ENCODE results near the gene SOAT1. TPM values are rescaled to one million over a fixed set of nuclear protein-coding genes. Genes with fewer than 3 reads are reported as not detected.

The SOAT1 gene
- total RNA-seq, 1 experiment from 2014 or later, result 33.9 TPM

DNA sequence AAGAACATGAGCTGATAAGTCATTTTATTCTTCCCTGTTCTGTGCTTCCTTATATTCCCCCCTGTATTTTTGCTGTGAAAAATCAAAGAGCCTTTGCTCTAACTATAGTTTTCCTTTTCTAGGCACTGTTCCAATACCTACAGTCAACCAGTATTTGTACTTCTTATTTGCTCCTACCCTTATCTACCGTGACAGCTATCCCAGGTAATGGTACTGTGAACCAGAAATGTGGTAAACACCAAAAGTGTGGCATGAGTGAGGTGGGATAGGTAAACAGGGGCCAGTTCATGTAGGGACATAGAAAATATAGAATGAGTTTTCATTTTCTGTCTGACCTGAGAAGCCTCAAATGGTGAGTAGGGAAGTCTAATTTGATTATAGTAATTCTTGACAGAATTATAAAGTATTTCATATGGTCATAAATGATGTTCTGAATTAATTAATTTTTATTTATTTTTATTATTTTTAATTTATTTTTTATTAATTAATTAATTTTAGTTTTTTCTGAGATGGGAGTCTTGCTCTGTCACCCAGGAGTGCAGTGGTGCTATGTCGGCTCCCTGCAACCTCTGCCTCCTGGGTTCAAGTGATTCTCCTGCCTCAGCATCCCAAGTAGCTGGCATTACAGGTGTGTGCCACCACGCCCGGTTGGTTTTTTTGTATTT, 49.3 kb downstream of the SOAT1 start:
- Histone ChIP-seq H3K4me2 (ENCODE audit: low read length) (no peak overlapping the region), H3K79me2 (ENCODE audit: insufficient read depth, low read length) (no peaks in the 10 kb centered on the region), H3K36me3 (ENCODE audit: control insufficient read depth in 1 of 2, insufficient read depth in 2 of 2, low read length in 2 of 2) (peaks cover 4 to 7% of the 10 kb centered on the region in 2 experiments; a peak in 1 of 4 replicates), H3K27me3 (ENCODE audit: insufficient read depth, low read length) (no peaks in the 10 kb centered on the region), H3K4me3 (replicated peaks in 1 of 2; ENCODE audit: low read depth in 1 of 2, low read length in 2 of 2) (no peak overlapping the region), H3K9me3 (ENCODE audit: control insufficient read depth in 1 of 2, insufficient read depth in 1 of 2, low read depth in 1 of 2, low read length in 2 of 2) (no peaks in the 10 kb centered on the region), H3K9me2 (ENCODE audit: insufficient read depth) (no peaks in the 10 kb centered on the region), H4K20me1 (ENCODE audit: insufficient read depth) (no peaks in the 10 kb centered on the region), H2AFZ (ENCODE audit: low read depth, low read length, poor library complexity, severe bottlenecking) (no peak overlapping the region), H3K27ac (ENCODE audit: low read depth, low read length) (no peak overlapping the region), H3K4me1 (ENCODE audit: control insufficient read depth in 1 of 2, insufficient read depth in 2 of 2, low read length in 2 of 2) (no peaks in the 10 kb centered on the region), H3K9ac (ENCODE audit: low read length) (no peak overlapping the region)
- intact Hi-C loops (cut with micrococcal nuclease), result no loop called here
- no peak for ATAC-seq
- TF ChIP-seq SP1 (IDR thresholded peaks at IDR 0.05; ENCODE audit: low read depth), result no peak
- no TSS peak for BruUV-seq (replicated peaks)
- ChIA-PET RAD21 (ENCODE audit: low non-redundant PET in 1 of 2, low total read pairs in 2 of 2, uncharacterized antibody in 2 of 2, unreplicated experiment in 2 of 2) (no interaction called here), CTCF (no interaction called here), POLR2A (no interaction called here)
- no peak for DNase-seq (ENCODE audit: low read depth, low spot score)

DNA sequence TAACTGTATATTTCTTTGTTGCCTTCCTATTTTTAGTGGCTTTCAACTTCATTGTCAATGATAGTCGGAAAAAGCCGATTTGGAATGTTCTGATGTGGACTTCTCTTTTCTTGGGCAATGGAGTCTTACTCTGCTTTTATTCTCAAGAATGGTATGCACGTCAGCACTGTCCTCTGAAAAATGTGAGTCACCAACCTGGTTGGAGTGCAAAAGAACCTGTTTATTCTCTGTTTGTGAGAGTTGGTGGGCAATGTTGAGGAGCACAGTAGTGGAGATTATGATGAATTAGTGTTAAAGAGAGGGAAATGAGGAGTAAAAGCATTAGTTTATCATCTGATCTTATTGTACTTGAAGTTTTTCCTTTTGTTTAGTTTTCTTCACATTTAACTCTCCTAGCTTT, 57.7 kb downstream of the SOAT1 start:
- Histone ChIP-seq H3K9ac (ENCODE audit: low read length) (no peak overlapping the region), H3K4me3 (replicated peaks in 1 of 2; ENCODE audit: low read depth in 1 of 2, low read length in 2 of 2) (no peak overlapping the region), H2AFZ (ENCODE audit: low read depth, low read length, poor library complexity, severe bottlenecking) (no peak overlapping the region), H3K27me3 (ENCODE audit: insufficient read depth, low read length) (no peaks in the 10 kb centered on the region), H3K79me2 (ENCODE audit: insufficient read depth, low read length) (no peaks in the 10 kb centered on the region), H4K20me1 (ENCODE audit: insufficient read depth) (no peaks in the 10 kb centered on the region), H3K9me2 (ENCODE audit: insufficient read depth) (no peaks in the 10 kb centered on the region), H3K36me3 (ENCODE audit: control insufficient read depth in 1 of 2, insufficient read depth in 2 of 2, low read length in 2 of 2) (peaks cover 0 to 22% of the 10 kb centered on the region in 2 experiments), H3K27ac (ENCODE audit: low read depth, low read length) (no peak overlapping the region), H3K4me1 (ENCODE audit: control insufficient read depth in 1 of 2, insufficient read depth in 2 of 2, low read length in 2 of 2) (no peaks in the 10 kb centered on the region), H3K4me2 (ENCODE audit: low read length) (no peak overlapping the region), H3K9me3 (ENCODE audit: control insufficient read depth in 1 of 2, insufficient read depth in 1 of 2, low read depth in 1 of 2, low read length in 2 of 2) (no peaks in the 10 kb centered on the region)
- ChIA-PET POLR2A (no interaction called here), RAD21 (ENCODE audit: low non-redundant PET in 1 of 2, low total read pairs in 2 of 2, uncharacterized antibody in 2 of 2, unreplicated experiment in 2 of 2) (no interaction called here), CTCF (no interaction called here)
- DNase-seq (ENCODE audit: low read depth, low spot score), result no peak
- TF ChIP-seq CEBPB (IDR thresholded peaks at IDR 0.05; ENCODE audit: low read depth), result no peak
- TF ChIP-seq SIN3A (IDR thresholded peaks at IDR 0.05; ENCODE audit: low read depth), result no peak
- TF ChIP-seq ZNF274 (IDR thresholded peaks at IDR 0.05; ENCODE audit: low read depth, low read length), result no peak
- TF ChIP-seq POLR2AphosphoS5 (IDR thresholded peaks at IDR 0.05; ENCODE audit: low read depth, low read length), result no peak
- TF ChIP-seq, protein P1, sequence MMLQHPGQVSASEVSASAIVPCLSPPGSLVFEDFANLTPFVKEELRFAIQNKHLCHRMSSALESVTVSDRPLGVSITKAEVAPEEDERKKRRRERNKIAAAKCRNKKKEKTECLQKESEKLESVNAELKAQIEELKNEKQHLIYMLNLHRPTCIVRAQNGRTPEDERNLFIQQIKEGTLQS (IDR thresholded peaks at IDR 0.05), result no peak
- no peak for TF ChIP-seq CBX3 (IDR thresholded peaks at IDR 0.05; ENCODE audit: low read depth)
- no peak for TF ChIP-seq ZFX (IDR thresholded peaks at IDR 0.05)
- TF ChIP-seq EGR1 (IDR thresholded peaks at IDR 0.05; ENCODE audit: low read depth), result no peak
- no peak for TF ChIP-seq SP1 (IDR thresholded peaks at IDR 0.05; ENCODE audit: low read depth)
- no peak for TF ChIP-seq EZH2phosphoT487 (IDR thresholded peaks at IDR 0.05; ENCODE audit: borderline replicate concordance)
- TF ChIP-seq, protein P2, sequence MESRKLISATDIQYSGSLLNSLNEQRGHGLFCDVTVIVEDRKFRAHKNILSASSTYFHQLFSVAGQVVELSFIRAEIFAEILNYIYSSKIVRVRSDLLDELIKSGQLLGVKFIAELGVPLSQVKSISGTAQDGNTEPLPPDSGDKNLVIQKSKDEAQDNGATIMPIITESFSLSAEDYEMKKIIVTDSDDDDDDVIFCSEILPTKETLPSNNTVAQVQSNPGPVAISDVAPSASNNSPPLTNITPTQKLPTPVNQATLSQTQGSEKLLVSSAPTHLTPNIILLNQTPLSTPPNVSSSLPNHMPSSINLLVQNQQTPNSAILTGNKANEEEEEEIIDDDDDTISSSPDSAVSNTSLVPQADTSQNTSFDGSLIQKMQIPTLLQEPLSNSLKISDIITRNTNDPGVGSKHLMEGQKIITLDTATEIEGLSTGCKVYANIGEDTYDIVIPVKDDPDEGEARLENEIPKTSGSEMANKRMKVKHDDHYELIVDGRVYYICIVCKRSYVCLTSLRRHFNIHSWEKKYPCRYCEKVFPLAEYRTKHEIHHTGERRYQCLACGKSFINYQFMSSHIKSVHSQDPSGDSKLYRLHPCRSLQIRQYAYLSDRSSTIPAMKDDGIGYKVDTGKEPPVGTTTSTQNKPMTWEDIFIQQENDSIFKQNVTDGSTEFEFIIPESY (IDR thresholded peaks at IDR 0.05; ENCODE audit: extremely low read depth, insufficient replicate concordance, low read length), result no peak
- TF ChIP-seq TCF7L2 (IDR thresholded peaks at IDR 0.05; ENCODE audit: borderline replicate concordance, extremely low read depth, insufficient read depth, insufficient read length), result no peak
- TF ChIP-seq EZH2 (IDR thresholded peaks at IDR 0.05), result no peak
- TF ChIP-seq RAD21 (IDR thresholded peaks at IDR 0.05; ENCODE audit: low read depth), result no peak
- TF ChIP-seq, protein P3, sequence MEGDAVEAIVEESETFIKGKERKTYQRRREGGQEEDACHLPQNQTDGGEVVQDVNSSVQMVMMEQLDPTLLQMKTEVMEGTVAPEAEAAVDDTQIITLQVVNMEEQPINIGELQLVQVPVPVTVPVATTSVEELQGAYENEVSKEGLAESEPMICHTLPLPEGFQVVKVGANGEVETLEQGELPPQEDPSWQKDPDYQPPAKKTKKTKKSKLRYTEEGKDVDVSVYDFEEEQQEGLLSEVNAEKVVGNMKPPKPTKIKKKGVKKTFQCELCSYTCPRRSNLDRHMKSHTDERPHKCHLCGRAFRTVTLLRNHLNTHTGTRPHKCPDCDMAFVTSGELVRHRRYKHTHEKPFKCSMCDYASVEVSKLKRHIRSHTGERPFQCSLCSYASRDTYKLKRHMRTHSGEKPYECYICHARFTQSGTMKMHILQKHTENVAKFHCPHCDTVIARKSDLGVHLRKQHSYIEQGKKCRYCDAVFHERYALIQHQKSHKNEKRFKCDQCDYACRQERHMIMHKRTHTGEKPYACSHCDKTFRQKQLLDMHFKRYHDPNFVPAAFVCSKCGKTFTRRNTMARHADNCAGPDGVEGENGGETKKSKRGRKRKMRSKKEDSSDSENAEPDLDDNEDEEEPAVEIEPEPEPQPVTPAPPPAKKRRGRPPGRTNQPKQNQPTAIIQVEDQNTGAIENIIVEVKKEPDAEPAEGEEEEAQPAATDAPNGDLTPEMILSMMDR (IDR thresholded peaks at IDR 0.05 in 2 of 3, conservative IDR thresholded peaks at IDR 0.05 in 1 of 3; ENCODE audit: borderline replicate concordance in 1 of 3, insufficient read depth in 1 of 3, low read depth in 2 of 3, low read length in 2 of 3), result no peak
- BruUV-seq (replicated peaks), result no TSS peak
- ATAC-seq, result no peak
- intact Hi-C loops (cut with micrococcal nuclease), result no loop called here

Data from HCT116 (cell line).